ENCODE data around the gene ZBTB7C.

DNA sequence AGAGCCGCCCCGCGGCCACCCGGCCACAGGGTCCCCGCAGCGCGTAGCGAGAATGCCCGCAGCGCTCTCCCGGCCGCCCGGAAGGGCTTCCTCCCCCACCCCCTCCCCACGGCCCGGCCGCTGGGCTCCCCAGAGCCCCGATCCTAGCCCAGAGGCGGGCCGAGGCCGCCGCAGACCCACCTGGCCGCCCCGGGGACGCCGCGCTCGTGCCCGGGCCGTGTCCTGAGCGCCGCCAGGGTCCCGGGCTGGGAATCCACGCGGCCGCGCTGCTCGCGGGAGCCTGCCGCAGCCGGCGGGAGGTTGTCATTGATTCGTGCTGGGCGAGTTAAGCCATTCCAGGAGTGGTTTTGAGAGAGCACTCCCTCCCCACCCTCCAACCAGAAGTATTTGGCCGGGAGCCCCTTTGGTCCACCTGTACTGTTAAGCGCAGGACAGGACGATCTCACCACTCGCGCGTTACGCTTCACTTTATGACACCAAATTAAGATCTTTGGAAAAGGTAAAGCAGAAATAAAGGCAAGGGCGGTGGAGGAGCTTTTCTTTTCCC, 272.3 kb downstream of the ZBTB7C start:
- TF ChIP-seq, protein P1, sequence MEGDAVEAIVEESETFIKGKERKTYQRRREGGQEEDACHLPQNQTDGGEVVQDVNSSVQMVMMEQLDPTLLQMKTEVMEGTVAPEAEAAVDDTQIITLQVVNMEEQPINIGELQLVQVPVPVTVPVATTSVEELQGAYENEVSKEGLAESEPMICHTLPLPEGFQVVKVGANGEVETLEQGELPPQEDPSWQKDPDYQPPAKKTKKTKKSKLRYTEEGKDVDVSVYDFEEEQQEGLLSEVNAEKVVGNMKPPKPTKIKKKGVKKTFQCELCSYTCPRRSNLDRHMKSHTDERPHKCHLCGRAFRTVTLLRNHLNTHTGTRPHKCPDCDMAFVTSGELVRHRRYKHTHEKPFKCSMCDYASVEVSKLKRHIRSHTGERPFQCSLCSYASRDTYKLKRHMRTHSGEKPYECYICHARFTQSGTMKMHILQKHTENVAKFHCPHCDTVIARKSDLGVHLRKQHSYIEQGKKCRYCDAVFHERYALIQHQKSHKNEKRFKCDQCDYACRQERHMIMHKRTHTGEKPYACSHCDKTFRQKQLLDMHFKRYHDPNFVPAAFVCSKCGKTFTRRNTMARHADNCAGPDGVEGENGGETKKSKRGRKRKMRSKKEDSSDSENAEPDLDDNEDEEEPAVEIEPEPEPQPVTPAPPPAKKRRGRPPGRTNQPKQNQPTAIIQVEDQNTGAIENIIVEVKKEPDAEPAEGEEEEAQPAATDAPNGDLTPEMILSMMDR (conservative IDR thresholded peaks at IDR 0.05; ENCODE audit: low read depth, low read length), result no peak
- TF ChIP-seq BHLHE40 (IDR thresholded peaks at IDR 0.05; ENCODE audit: low read depth, low read length), result no peak
- TF ChIP-seq NFE2L2 (IDR thresholded peaks at IDR 0.05; ENCODE audit: low read depth, low read length), result no peak
- TF ChIP-seq CEBPB (IDR thresholded peaks at IDR 0.05; ENCODE audit: low read depth, low read length), result no peak
- TF ChIP-seq SMC3 (IDR thresholded peaks at IDR 0.05; ENCODE audit: low read depth, low read length), result no peak
- no peak for TF ChIP-seq POLR2A (IDR thresholded peaks at IDR 0.05; ENCODE audit: low read depth, low read length)
- no peak for TF ChIP-seq MXI1 (IDR thresholded peaks at IDR 0.05; ENCODE audit: borderline replicate concordance, low read depth, low read length)
- TF ChIP-seq RAD21 (IDR thresholded peaks at IDR 0.05; ENCODE audit: low read length), result no peak
- TF ChIP-seq CHD1 (IDR thresholded peaks at IDR 0.05; ENCODE audit: low read depth, low read length), result no peak
- TF ChIP-seq USF2 (IDR thresholded peaks at IDR 0.05; ENCODE audit: low read depth, low read length), result no peak
